GM06990 (cell line): Measurements from ENCODE around the gene TLE1.

Experiments used
- DNase-seq: peaks from one replicate; pipeline ENCODE4 v3.0.0-alpha.2; 2011; ENCODE audit not compliant: insufficient read length; ENCODE audit errors: extremely low read depth
- H3K27me3 ChIP-seq: replicated peaks from 2 replicates; pipeline ENCODE4 v1.6.0; 2011; ENCODE audit warnings: low read length; ENCODE audit not compliant: control insufficient read depth, insufficient read depth
- H3K36me3 ChIP-seq: 2 replicates; pipeline ENCODE4 v1.5.1; 2011; ENCODE audit warnings: low read length; ENCODE audit not compliant: control insufficient read depth, insufficient read depth
- H3K4me3 ChIP-seq: replicated peaks from 2 replicates; pipeline ENCODE4 v1.5.1; 2011; ENCODE audit warnings: low read depth, mild to moderate bottlenecking, control low read depth, low read length
- CTCF ChIP-seq: IDR thresholded peaks from 2 replicates; pipeline ENCODE4 v1.5.1; 2011; ENCODE audit warnings: low read length, control low read depth, mild to moderate bottlenecking, inconsistent platforms; ENCODE audit not compliant: insufficient read depth, poor library complexity, severe bottlenecking

The TLE1 gene

GRCh38 chr9:81557452-81558090 lies 131.8 kb downstream of the TLE1 start:
- DNase-seq: no peak
- Histone ChIP-seq H3K27me3 (no peaks in the 10 kb centered on the region), H3K4me3 (no peak overlapping the region), H3K36me3 (no peaks in the 10 kb centered on the region)
- TF ChIP-seq CTCF: no peak

- TF ChIP-seq CTCF: no peak
- Histone ChIP-seq H3K4me3 (no peak overlapping the region), H3K36me3 (no peaks in the 10 kb centered on the region)
These were observed 132.4 kb downstream of the TLE1 start for GRCh38 chr9:81556923-81557322.

GRCh38 chr9:81552581-81552991 lies 136.8 kb downstream of the TLE1 start:
- no peak overlapping the region for H3K4me3 ChIP-seq
- H3K36me3 ChIP-seq: no peaks in the 10 kb centered on the region
- H3K27me3 ChIP-seq: no peaks in the 10 kb centered on the region
- no peak for TF ChIP-seq CTCF
- no peak for DNase-seq

More at GRCh38 chr9:81556923-81557322, 132.4 kb downstream of the TLE1 start:
- DNase-seq: no peak
- H3K27me3 ChIP-seq: no peaks in the 10 kb centered on the region

- no peak for DNase-seq
These were observed 139.2 kb downstream of the TLE1 start for GRCh38 chr9:81550207-81550583.

GRCh38 chr9:81549500-81550206 lies 139.7 kb downstream of the TLE1 start:
- Histone ChIP-seq H3K4me3 (no peak overlapping the region), H3K36me3 (no peaks in the 10 kb centered on the region), H3K27me3 (no peaks in the 10 kb centered on the region)
- no peak for TF ChIP-seq CTCF
- DNase-seq: no peak

More at GRCh38 chr9:81550207-81550583, 139.2 kb downstream of the TLE1 start:
- H3K27me3 ChIP-seq: no peaks in the 10 kb centered on the region
- no peak overlapping the region for H3K4me3 ChIP-seq
- no peak for TF ChIP-seq CTCF
- no peaks in the 10 kb centered on the region for H3K36me3 ChIP-seq

GRCh38 chr9:81548911-81549310 lies 140.4 kb downstream of the TLE1 start:
- Histone ChIP-seq H3K4me3 (no peak overlapping the region), H3K36me3 (no peaks in the 10 kb centered on the region), H3K27me3 (no peaks in the 10 kb centered on the region)
- no peak for DNase-seq
- no peak for TF ChIP-seq CTCF
